Thyroid gland (tissue), 4 donors: ENCODE measurements around the gene SH2D4B. TPM values are rescaled to one million over a fixed set of nuclear protein-coding genes. Genes with fewer than 3 reads are reported as not detected.

Experiments
- DNase-seq, 2 donors: peaks; one replicate each; pipeline ENCODE4 v3.0.0-alpha.2; 2019
- H3K27ac ChIP-seq, 3 donors: fragments of 200-600 bp; sonication (generic); 1 replicate in 2 of 3; 2 replicates in 1 of 3; pipeline ENCODE4 v1.5.1; 2016 to 2019; ENCODE audit warnings: mild to moderate bottlenecking in 1 of 3, moderate library complexity in 1 of 3
- H3K27me3 ChIP-seq: fragments of 200-600 bp; sonication (generic); one replicate; pipeline ENCODE4 v1.5.1; 2019
- H3K36me3 ChIP-seq, 2 donors: fragments of 200-600 bp; sonication (generic); one replicate each; pipeline ENCODE4 v1.5.1; 2016 to 2019
- H3K4me1 ChIP-seq, 2 donors: fragments of 200-600 bp; sonication (generic); one replicate each; pipeline ENCODE4 v1.5.1; 2017 to 2019
- H3K4me3 ChIP-seq, 3 donors: fragments of 200-600 bp; sonication (generic); replicated peaks in 1 of 3; 1 replicate in 2 of 3; 2 replicates in 1 of 3; pipeline ENCODE4 v1.5.1; 2016; ENCODE audit warnings: mild to moderate bottlenecking in 1 of 3
- H3K9me3 ChIP-seq: fragments of 200-600 bp; sonication (generic); one replicate; pipeline ENCODE4 v1.5.1; 2017
- CTCF ChIP-seq, 6 experiments: fragments of 200-600 bp in 3 of 6; fragments of 450-650 bp in 3 of 6; sonication (generic) in 3 of 6; IDR thresholded peaks; one replicate each; pipeline ENCODE4 v1.5.1; 2016 to 2019; ENCODE audit warnings: antibody characterized with exemption in 6 of 6, mild to moderate bottlenecking in 2 of 6, inconsistent platforms in 1 of 6, moderate library complexity in 1 of 6
- POLR2A ChIP-seq, 2 donors: fragments of 450-650 bp; IDR thresholded peaks; one replicate each; pipeline ENCODE4 v1.6.1; 2017; ENCODE audit warnings: antibody characterized with exemption in 2 of 2, mild to moderate bottlenecking in 2 of 2, moderate library complexity in 1 of 2
- WGBS, 2 donors: methylation state at CpG; one replicate each; pipeline ENCODE4 v1.1.5; 2017; 5-methylcytosine and 5-hydroxymethylcytosine counted together
- intact Hi-C: fragments of 100-400 bp; cut with DNase I; formaldehyde crosslinking; loops from one replicate; pipeline ENCODE4 v1.15.1; 2023
- total RNA-seq, 4 donors: library from RNA; depleted of rRNA; stranded (reverse); fragments of >200 nt; gene quantifications; one replicate each; pipeline ENCODE4 v1.2.3, GENCODE V29; 2016

SH2D4B gene
- total RNA-seq, 4 donors from 2014 or later, result 1.1 to 1.6 TPM; not detected in 2

GRCh38 chr10:80582286-80582960, 44.7 kb downstream of the SH2D4B start:
- Histone ChIP-seq H3K4me1 (no peaks in the 10 kb centered on the region), H3K4me3 (no peak overlapping the region), H3K27me3 (no peaks in the 10 kb centered on the region), H3K27ac (no peak overlapping the region), H3K9me3 (no peaks in the 10 kb centered on the region), H3K36me3 (no peaks in the 10 kb centered on the region)
- 71 to 75% methylated on average over 3 of the region's 3 CpGs for WGBS, 2 donors
- DNase-seq, result no peak
- intact Hi-C loops, result no loop called here
- TF ChIP-seq POLR2A (IDR thresholded peaks at IDR 0.05) (no peak), CTCF (IDR thresholded peaks at IDR 0.05) (no peak)

- Histone ChIP-seq H3K4me1 (no peaks in the 10 kb centered on the region), H3K4me3 (no peak overlapping the region), H3K27ac (no peak overlapping the region), H3K36me3 (no peaks in the 10 kb centered on the region), H3K9me3 (no peaks in the 10 kb centered on the region), H3K27me3 (no peaks in the 10 kb centered on the region)
- no peak for DNase-seq
- intact Hi-C loops, result no loop called here
- WGBS, 2 donors, result 63 to 75% methylated on average over 1 of the region's 1 CpG
- TF ChIP-seq POLR2A (IDR thresholded peaks at IDR 0.05) (no peak), CTCF (IDR thresholded peaks at IDR 0.05) (no peak)
Observed at GRCh38 chr10:80583685-80584084, 46.0 kb downstream of the SH2D4B start.

GRCh38 chr10:80585812-80586211, 48.1 kb downstream of the SH2D4B start:
- Histone ChIP-seq H3K36me3 (no peaks in the 10 kb centered on the region), H3K9me3 (no peaks in the 10 kb centered on the region), H3K27ac (no peak overlapping the region), H3K4me1 (no peaks in the 10 kb centered on the region), H3K4me3 (no peak overlapping the region), H3K27me3 (no peaks in the 10 kb centered on the region)
- TF ChIP-seq CTCF (IDR thresholded peaks at IDR 0.05) (no peak), POLR2A (IDR thresholded peaks at IDR 0.05) (no peak)
- DNase-seq, result no peak
- intact Hi-C loops, result no loop called here
- 93 to 96% methylated on average over 18 to 21 of the region's 23 CpGs for whole genome bisulfite sequencing, 2 donors

GRCh38 chr10:80588546-80588945, 50.8 kb downstream of the SH2D4B start:
- H3K4me3 ChIP-seq, result no peak overlapping the region
- H3K27ac ChIP-seq, result no peak overlapping the region
- H3K4me1 ChIP-seq, result no peaks in the 10 kb centered on the region
- H3K36me3 ChIP-seq, result no peaks in the 10 kb centered on the region
- H3K9me3 ChIP-seq, result no peaks in the 10 kb centered on the region
- 71 to 77% methylated on average over 10 of the region's 10 CpGs for WGBS, 2 donors
- no peaks in the 10 kb centered on the region for H3K27me3 ChIP-seq
- DNase-seq, result no peak
- intact Hi-C loops, result no loop called here
- no peak for TF ChIP-seq CTCF (IDR thresholded peaks at IDR 0.05)
- TF ChIP-seq POLR2A (IDR thresholded peaks at IDR 0.05), result no peak

- WGBS, 2 donors, result 67 to 68% methylated on average over 5 of the region's 5 CpGs
- H3K9me3 ChIP-seq, result no peaks in the 10 kb centered on the region
- H3K4me1 ChIP-seq, result no peaks in the 10 kb centered on the region
- H3K27ac ChIP-seq, result no peak overlapping the region
- H3K27me3 ChIP-seq, result no peaks in the 10 kb centered on the region
- intact Hi-C loops, result loop anchor here (10.0 kb wide), 1 partner anchor 145 kb away; no protein-coding TSS in a partner anchor
- H3K36me3 ChIP-seq, result no peaks in the 10 kb centered on the region
- no peak for DNase-seq
- TF ChIP-seq CTCF (IDR thresholded peaks at IDR 0.05), result no peak
- H3K4me3 ChIP-seq, result no peak overlapping the region
Observed at GRCh38 chr10:80589726-80590373, 52.1 kb downstream of the SH2D4B start.
